Kidney epithelial cell (primary cell): Measurements from ENCODE around the gene ATG9A. TPM values are rescaled to one million over a fixed set of nuclear protein-coding genes. Genes with fewer than 3 reads are reported as not detected.

Source experiments
- DNase-seq: peaks from one replicate; pipeline ENCODE4 v3.0.0-alpha.2; 2010; ENCODE audit warnings: low read depth
- H3K27me3 ChIP-seq: 2 replicates; pipeline ENCODE4 v1.6.0; 2011; ENCODE audit warnings: low read length; ENCODE audit not compliant: control insufficient read depth, insufficient read depth
- H3K36me3 ChIP-seq: 2 replicates; pipeline ENCODE4 v1.5.1; 2011; ENCODE audit warnings: low read length; ENCODE audit not compliant: control insufficient read depth, insufficient read depth
- H3K4me3 ChIP-seq: 2 replicates; pipeline ENCODE4 v1.5.1; 2011; ENCODE audit warnings: low read depth, mild to moderate bottlenecking, control low read depth, low read length
- CTCF ChIP-seq: IDR thresholded peaks from 2 replicates; pipeline ENCODE4 v1.5.1; 2011; ENCODE audit warnings: mild to moderate bottlenecking, moderate library complexity, low read length, control low read depth, inconsistent platforms; ENCODE audit not compliant: insufficient read depth, poor library complexity, severe bottlenecking
- total RNA-seq: library from RNA; depleted of rRNA; stranded (reverse); fragments of >200 nt; gene quantifications from 2 replicates; pipeline ENCODE4 v1.2.3, GENCODE V29; 2015

The ATG9A gene
- total RNA-seq, 1 donor from 2014 or later, result 46.1 TPM

- no peak for DNase-seq
- TF ChIP-seq CTCF, result no peak
These were observed 13.4 kb downstream of the ATG9A start for GRCh38 chr2:219215871-219216534.

GRCh38 chr2:219214786-219215185 is 14.7 kb downstream of the ATG9A start:
- DNase-seq, result no peak
- no peak overlapping the region for H3K4me3 ChIP-seq
- no peaks in the 10 kb centered on the region for H3K27me3 ChIP-seq
- H3K36me3 ChIP-seq, result peaks cover 5% of the 10 kb centered on the region
- TF ChIP-seq CTCF, result no peak

More at GRCh38 chr2:219215871-219216534, 13.4 kb downstream of the ATG9A start:
- no peaks in the 10 kb centered on the region for H3K27me3 ChIP-seq
- peaks cover 3% of the 10 kb centered on the region for H3K36me3 ChIP-seq
- no peak overlapping the region for H3K4me3 ChIP-seq

GRCh38 chr2:219214141-219214540 is 15.3 kb downstream of the ATG9A start:
- H3K27me3 ChIP-seq, result no peaks in the 10 kb centered on the region
- H3K4me3 ChIP-seq, result no peak overlapping the region
- no peak for TF ChIP-seq CTCF
- no peak for DNase-seq
- H3K36me3 ChIP-seq, result peaks cover 5% of the 10 kb centered on the region

DNA sequence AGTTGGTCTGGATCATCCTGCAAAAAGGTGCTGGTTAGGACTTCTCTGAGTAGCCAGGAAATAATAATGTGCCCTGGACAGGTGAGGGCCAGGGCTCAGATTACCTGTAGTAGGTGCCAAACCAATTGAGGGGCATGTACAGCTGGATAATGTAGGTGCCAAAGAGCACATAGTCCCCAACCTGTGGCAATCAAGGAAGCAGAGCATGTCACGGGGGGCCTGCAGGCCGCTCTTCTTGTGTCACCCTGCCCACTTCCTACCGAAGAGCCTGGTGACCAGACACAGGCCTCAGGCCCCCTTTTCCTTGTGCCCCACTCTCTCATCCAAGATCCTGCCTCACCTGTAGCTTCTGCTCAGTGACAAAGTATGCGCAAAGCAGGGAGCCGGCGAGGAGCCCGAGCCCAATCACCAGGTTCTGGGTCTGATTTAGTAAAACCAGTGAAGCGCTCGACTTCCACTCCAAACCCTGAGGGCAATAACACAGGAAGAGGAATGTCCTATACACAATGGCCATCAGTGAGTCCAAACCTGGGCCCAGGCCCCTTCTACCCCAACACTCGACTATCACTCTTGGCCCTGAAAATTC is 15.9 kb downstream of the ATG9A start:
- Histone ChIP-seq H3K4me3 (no peak overlapping the region), H3K36me3 (peaks cover 6% of the 10 kb centered on the region), H3K27me3 (no peaks in the 10 kb centered on the region)
- no peak for TF ChIP-seq CTCF
- no peak for DNase-seq

- Histone ChIP-seq H3K36me3 (peaks cover 6% of the 10 kb centered on the region), H3K4me3 (no peak overlapping the region), H3K27me3 (no peaks in the 10 kb centered on the region)
- TF ChIP-seq CTCF, result no peak
- no peak for DNase-seq
These were observed 16.4 kb downstream of the ATG9A start for GRCh38 chr2:219213026-219213415.

DNA sequence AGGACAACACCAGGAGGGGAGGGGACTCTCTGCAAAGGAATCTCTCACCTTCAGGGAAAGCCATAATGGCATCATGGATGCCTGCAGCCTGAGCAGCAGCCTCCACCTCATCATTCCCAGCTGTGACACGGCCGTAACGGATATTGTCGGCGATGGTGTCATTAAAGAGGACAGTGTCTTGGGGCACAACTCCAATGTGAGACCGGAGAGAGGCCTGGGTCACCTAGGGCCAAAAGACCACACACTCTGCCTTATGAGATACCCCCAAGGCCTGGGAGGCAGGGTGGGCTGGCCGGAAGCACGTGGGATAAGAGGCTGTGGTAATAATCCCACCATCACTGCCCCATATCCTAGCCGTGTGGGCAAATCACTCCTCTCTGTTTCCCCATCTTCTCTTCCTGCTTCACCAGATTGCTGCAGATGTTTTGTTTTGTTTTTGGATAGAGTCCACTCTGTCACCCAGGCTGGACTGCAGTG is 18.5 kb downstream of the ATG9A start:
- no peaks in the 10 kb centered on the region for H3K27me3 ChIP-seq
- no peak for TF ChIP-seq CTCF
- H3K4me3 ChIP-seq, result no peak overlapping the region
- peaks cover 6% of the 10 kb centered on the region for H3K36me3 ChIP-seq
- DNase-seq, result no peak
